Natural killer cell (primary cell): ENCODE data around the gene TFR2. TPM values are rescaled to one million over a fixed set of nuclear protein-coding genes. Genes with fewer than 3 reads are reported as not detected.

Experiments
- ATAC-seq, 3 donors: fragments of 150-1000 bp in 2 of 3; fragments of 200-7000 bp in 1 of 3; cut with Tn5 transposase; 1 replicate in 1 of 3; 2 replicates in 2 of 3; pipeline ENCODE4 v1.10.0; 2021; ENCODE audit warnings: mild to moderate bottlenecking in 2 of 3, moderate library complexity in 2 of 3
- DNase-seq, 2 donors: peaks; one replicate each; pipeline versions ENCODE4 v3.0.0 to v3.0.0-alpha.2; 2013 to 2021; ENCODE audit warnings: mixed read lengths in 1 of 2
- H3K27ac ChIP-seq: one replicate; pipeline ENCODE4 v1.5.1; 2013; ENCODE audit warnings: mild to moderate bottlenecking, low read length
- H3K27me3 ChIP-seq: one replicate; pipeline ENCODE4 v1.6.1; 2013; ENCODE audit warnings: low read length; ENCODE audit not compliant: control insufficient read depth, insufficient read depth
- H3K36me3 ChIP-seq: one replicate; pipeline ENCODE4 v1.6.1; 2013; ENCODE audit warnings: low read length; ENCODE audit not compliant: control insufficient read depth, insufficient read depth
- H3K4me1 ChIP-seq: one replicate; pipeline ENCODE4 v1.6.1; 2013; ENCODE audit warnings: low read length; ENCODE audit not compliant: control insufficient read depth, insufficient read depth
- H3K4me3 ChIP-seq: one replicate; pipeline ENCODE4 v1.5.1; 2013; ENCODE audit warnings: low read length
- H3K9me3 ChIP-seq: one replicate; pipeline ENCODE4 v1.6.1; 2013; ENCODE audit warnings: low read length; ENCODE audit not compliant: control insufficient read depth, insufficient read depth
- H3K27ac Mint-ChIP-seq, 2 donors: one replicate each; pipeline ENCODE4 v1.8.0; 2022; ENCODE audit warnings: mild to moderate bottlenecking in 2 of 2, mixed read lengths in 2 of 2, moderate library complexity in 1 of 2
- H3K27me3 Mint-ChIP-seq, 2 donors: one replicate each; pipeline ENCODE4 v1.8.0; 2022; ENCODE audit warnings: low read depth in 2 of 2, mixed read lengths in 2 of 2
- H3K36me3 Mint-ChIP-seq: one replicate; pipeline ENCODE4 v1.8.0; 2022; ENCODE audit warnings: mixed read lengths
- H3K4me1 Mint-ChIP-seq, 2 donors: one replicate each; pipeline ENCODE4 v1.8.0; 2022; ENCODE audit warnings: mixed read lengths in 2 of 2
- H3K4me3 Mint-ChIP-seq: one replicate; pipeline ENCODE4 v1.8.0; 2022; ENCODE audit warnings: mild to moderate bottlenecking, moderate library complexity, mixed read lengths
- H3K9me3 Mint-ChIP-seq, 2 donors: one replicate each; pipeline ENCODE4 v1.8.0; 2022; ENCODE audit warnings: mixed read lengths in 2 of 2
- WGBS: methylation state at CpG from one replicate; pipeline ENCODE4 v1.1.7; 2013; ENCODE audit warnings: missing lambda C conversion rate; ENCODE audit not compliant: insufficient coverage; 5-methylcytosine and 5-hydroxymethylcytosine counted together
- intact Hi-C: fragments of 100-400 bp; cut with micrococcal nuclease; formaldehyde crosslinking; loops from one replicate; pipeline ENCODE4 v1.14.2; 2022
- total RNA-seq, 4 donors: library from RNA; stranded (reverse); fragments of 120-200 nt in 1 of 4; gene quantifications; one replicate each; pipeline versions ENCODE4 v1.2.3 to v1.2.4, GENCODE V29; 2013 to 2022
- TF ChIP-seq, protein P1 (sequence below): fragments of 200-600 bp; IDR thresholded peaks from one replicate; pipeline ENCODE4 v1.8.0; 2022; ENCODE audit warnings: antibody characterized with exemption

TFR2 gene
- total RNA-seq, result 10 to 100 TPM in 2 of 3 donors, 1 to 10 TPM in 1; 9.8 to 13.8 (median 12.0) TPM
- total RNA-seq (2013), result 2.1 TPM

DNA sequence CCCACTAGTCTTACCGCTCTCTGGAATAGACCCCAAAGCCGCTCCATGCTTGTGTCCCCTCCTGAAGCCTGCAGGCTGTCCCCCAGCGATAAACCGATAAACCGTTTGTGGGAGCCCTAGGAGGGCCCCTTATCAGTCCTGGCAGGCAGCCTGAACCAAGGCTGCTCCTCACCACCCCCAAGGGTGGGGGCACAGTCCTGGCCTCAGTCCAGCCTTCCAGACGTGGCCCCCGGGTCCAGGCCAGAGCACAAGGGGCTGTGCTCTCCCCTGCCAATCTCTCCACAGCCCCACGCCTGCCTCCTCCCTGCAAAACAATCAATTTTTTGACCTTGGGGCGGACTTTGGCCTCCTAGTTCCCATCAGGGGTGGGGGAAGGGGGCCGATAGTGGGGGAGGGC is at the start of gene TFR2:
TSS of gene TFR2 (minus strand) at position 90 of the 397 bp plus-strand sequence. CDS start at position 47, 43 bp downstream.
- H3K27ac Mint-ChIP-seq, result no peak within 1 kb of the TSS
- WGBS, result 50% methylated on average over 9 of the region's 10 CpGs
- H3K4me3 ChIP-seq, result no peak within 1 kb of the TSS

DNA sequence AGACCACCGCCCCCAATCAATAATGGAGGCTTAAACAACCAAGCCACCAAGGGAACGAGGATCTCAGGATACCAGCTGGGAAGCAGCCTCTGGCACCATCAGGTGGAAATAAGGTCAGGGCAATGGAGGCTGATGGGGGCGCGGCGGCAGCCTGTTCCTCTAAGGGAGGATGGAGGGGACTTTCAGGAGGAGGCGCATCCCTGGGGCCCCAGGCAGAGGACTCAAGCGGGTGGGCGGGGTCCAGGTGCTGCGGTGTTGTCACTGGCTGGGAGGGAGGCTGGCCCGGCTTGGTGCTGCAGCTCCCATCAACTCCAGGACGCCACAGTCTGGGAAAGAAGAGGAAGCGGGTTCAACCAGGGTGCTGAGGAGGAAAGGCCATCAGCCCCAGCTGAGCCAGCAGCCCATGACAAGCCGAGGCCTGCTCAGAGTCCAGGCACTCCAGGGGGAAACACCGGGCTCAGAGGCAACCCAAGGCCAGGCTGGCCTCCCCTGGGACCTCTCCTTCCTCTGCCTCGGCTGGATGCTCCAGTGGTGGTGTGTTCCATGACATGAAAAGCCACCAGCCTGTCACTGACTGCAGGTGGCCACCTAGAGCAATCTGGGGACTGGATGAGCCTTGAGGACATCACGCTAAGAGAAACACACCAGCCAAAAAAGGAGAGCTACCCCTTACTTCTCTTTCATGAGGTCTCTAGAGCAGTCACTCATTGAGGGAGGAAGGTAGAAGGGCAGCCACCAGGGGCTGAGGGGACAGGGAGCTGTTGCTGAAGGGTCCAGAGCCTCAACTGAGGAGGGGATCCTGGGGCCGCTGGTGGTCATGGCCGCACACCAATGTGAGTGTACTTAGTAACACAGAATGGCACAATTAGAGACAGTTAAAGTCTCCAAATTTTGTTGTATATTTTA is 48.1 kb upstream of the TFR2 start:
- Mint-ChIP-seq H3K9me3 (no peaks in the 10 kb centered on the region), H3K36me3 (no peaks in the 10 kb centered on the region), H3K4me3 (no peak overlapping the region), H3K27me3 (no peaks in the 10 kb centered on the region), H3K4me1 (peaks cover 25 to 35% of the 10 kb centered on the region in 2 donors), H3K27ac (peak overlapping the region in 1 of 2 donors; percentile 71)
- no peaks in the 10 kb centered on the region for H3K27me3 ChIP-seq
- TF ChIP-seq, protein P1, sequence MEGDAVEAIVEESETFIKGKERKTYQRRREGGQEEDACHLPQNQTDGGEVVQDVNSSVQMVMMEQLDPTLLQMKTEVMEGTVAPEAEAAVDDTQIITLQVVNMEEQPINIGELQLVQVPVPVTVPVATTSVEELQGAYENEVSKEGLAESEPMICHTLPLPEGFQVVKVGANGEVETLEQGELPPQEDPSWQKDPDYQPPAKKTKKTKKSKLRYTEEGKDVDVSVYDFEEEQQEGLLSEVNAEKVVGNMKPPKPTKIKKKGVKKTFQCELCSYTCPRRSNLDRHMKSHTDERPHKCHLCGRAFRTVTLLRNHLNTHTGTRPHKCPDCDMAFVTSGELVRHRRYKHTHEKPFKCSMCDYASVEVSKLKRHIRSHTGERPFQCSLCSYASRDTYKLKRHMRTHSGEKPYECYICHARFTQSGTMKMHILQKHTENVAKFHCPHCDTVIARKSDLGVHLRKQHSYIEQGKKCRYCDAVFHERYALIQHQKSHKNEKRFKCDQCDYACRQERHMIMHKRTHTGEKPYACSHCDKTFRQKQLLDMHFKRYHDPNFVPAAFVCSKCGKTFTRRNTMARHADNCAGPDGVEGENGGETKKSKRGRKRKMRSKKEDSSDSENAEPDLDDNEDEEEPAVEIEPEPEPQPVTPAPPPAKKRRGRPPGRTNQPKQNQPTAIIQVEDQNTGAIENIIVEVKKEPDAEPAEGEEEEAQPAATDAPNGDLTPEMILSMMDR, result no peak
- DNase-seq (no peak), ATAC-seq (no peak)
- 85% methylated on average over 16 of the region's 18 CpGs for WGBS
- intact Hi-C loops, result loop anchor here (5.0 to 10.0 kb wide), 3 partner anchors 57 to 215 kb away; partner anchors contain the start of genes PCOLCE and TSC22D4
- no peak overlapping the region for H3K4me3 ChIP-seq
- H3K27ac ChIP-seq, result no peak overlapping the region
- peaks cover 38% of the 10 kb centered on the region for H3K4me1 ChIP-seq
- H3K36me3 ChIP-seq, result peaks cover 40% of the 10 kb centered on the region
- no peaks in the 10 kb centered on the region for H3K9me3 ChIP-seq

More for the DNA sequence above, at the start of gene TFR2:
- H3K36me3 Mint-ChIP-seq, result no peaks in the 10 kb centered on the region
- ATAC-seq (no peak), DNase-seq (no peak)
- TF ChIP-seq, protein P1, result no peak
- no peaks in the 10 kb centered on the region for H3K9me3 Mint-ChIP-seq
- intact Hi-C loops, result no loop called here
- no peaks in the 10 kb centered on the region for H3K36me3 ChIP-seq
- no peaks in the 10 kb centered on the region for H3K4me1 Mint-ChIP-seq
- peaks cover 0 to 7% of the 10 kb centered on the region in 2 donors for H3K27me3 Mint-ChIP-seq
- H3K9me3 ChIP-seq, result no peaks in the 10 kb centered on the region
- H3K27ac ChIP-seq, result no peak within 1 kb of the TSS
- H3K27me3 ChIP-seq, result no peaks in the 10 kb centered on the region
- no peaks in the 10 kb centered on the region for H3K4me1 ChIP-seq
- H3K4me3 Mint-ChIP-seq, result no peak within 1 kb of the TSS

DNA sequence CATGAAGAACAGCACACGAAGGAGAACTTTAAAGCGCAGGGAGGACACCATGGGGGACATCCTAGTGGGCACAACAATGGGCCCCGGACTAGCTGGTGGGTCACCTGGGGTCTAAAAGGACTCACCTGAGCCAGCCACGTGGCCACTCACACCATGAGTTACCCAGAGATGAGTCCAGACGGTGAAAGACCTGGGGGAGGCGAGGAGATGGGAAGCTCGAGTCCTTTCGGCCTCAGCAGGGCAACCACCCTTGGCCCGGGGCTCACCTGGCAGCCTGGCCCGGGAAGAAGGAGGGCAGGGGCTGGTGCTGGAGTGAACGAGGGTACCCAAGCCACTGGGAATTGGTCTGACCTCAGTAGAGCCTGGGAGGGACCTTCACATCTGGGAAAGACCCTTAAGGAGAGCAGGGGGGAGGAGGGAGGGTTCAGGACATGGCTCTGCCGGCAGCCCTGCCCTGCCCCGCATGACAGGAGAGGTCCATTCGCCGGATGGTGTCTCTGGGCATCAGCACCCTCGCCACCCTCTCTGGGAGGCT is 47.0 kb upstream of the TFR2 start:
- Mint-ChIP-seq H3K36me3 (no peaks in the 10 kb centered on the region), H3K27ac (no peak overlapping the region), H3K27me3 (no peaks in the 10 kb centered on the region), H3K4me1 (peaks cover 25 to 34% of the 10 kb centered on the region in 2 donors), H3K4me3 (no peak overlapping the region), H3K9me3 (no peaks in the 10 kb centered on the region)
- H3K4me3 ChIP-seq, result no peak overlapping the region
- WGBS, result 95% methylated on average over 16 of the region's 16 CpGs
- ATAC-seq (no peak), DNase-seq (no peak)
- intact Hi-C loops, result no loop called here
- H3K36me3 ChIP-seq, result peaks cover 49% of the 10 kb centered on the region
- TF ChIP-seq, protein P1, result no peak
- H3K4me1 ChIP-seq, result peaks cover 37% of the 10 kb centered on the region
- H3K9me3 ChIP-seq, result no peaks in the 10 kb centered on the region
- no peak overlapping the region for H3K27ac ChIP-seq
- no peaks in the 10 kb centered on the region for H3K27me3 ChIP-seq
